HG03095 (cell line): ENCODE measurements around the gene NRCAM.

Experiments used
- ATAC-seq: cut with Tn5 transposase; IDR thresholded peaks from one replicate; pipeline ENCODE4 v1.9.1; 2021; ENCODE audit warnings: moderate library complexity; ENCODE audit not compliant: unreplicated experiment

NRCAM gene

GRCh38 chr7:108103558-108104298 lies 352.5 kb downstream of the NRCAM start:
- no peak for ATAC-seq

- no peak for ATAC-seq
Observed at GRCh38 chr7:108102671-108103312, 353.4 kb downstream of the NRCAM start.

- no peak for ATAC-seq
Observed at GRCh38 chr7:108101759-108102158, 354.5 kb downstream of the NRCAM start.

DNA sequence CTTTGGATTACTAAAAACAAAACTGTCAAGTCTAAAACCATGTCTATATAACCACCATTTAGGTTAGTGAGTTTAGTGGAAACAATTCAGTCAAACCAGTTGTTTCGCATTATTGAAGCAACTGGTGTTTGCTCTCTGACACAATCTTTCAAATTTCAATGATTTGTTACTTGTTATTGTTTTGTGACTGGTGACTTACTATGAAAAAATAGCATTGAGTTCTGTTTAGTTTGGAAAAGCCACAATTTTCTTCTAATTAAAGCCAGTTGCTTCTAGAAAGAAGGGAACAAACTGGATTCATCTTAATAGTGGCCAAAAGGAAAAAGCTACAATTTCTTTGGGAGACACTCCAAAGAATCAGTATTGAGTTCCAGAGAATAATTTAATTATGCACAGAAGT lies 356.5 kb downstream of the NRCAM start:
- no peak for ATAC-seq

DNA sequence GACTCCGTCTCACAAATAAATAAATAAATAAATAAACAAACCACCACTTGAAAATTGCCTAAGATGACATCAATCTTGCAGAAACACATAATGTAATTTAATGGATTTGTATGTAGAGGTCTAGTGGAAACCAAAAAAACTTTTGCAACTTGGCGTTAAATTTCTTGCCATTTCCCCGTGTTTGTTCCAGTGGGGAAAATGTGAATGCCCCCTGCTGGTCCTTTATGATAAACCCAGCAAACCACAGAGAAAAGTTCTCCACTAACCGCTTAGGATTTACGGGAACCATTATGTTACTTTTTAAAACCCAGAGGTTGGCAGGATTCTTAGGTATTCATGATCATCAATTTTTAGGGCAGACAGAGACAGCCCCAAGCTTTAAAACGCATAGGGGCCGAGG lies 358.5 kb downstream of the NRCAM start:
- ATAC-seq, result no peak
